Heart left ventricle (tissue), 16 donors: ENCODE measurements around the gene SPSB1. TPM values are rescaled to one million over a fixed set of nuclear protein-coding genes. Genes with fewer than 3 reads are reported as not detected.

Source experiments
- ATAC-seq, 4 donors: fragments of 200-7000 bp; cut with Tn5 transposase; one replicate each; pipeline ENCODE4 v1.9.1; 2020 to 2022; ENCODE audit warnings: moderate library complexity in 4 of 4, mild to moderate bottlenecking in 3 of 4, moderate number of reproducible peaks in 1 of 4
- DNase-seq, 5 donors: peaks; one replicate each; pipeline ENCODE4 v3.0.0-alpha.2; 2020
- H3K27ac ChIP-seq, 12 donors: fragments of 200-600 bp; sonication (generic) in 4 of 12; one replicate each; pipeline versions ENCODE4 v1.5.0 to v1.8.0; 2016 to 2022; ENCODE audit warnings: mild to moderate bottlenecking in 2 of 12
- H3K27me3 ChIP-seq, 9 donors: fragments of 200-600 bp; sonication (generic) in 2 of 9; one replicate each; pipeline versions ENCODE4 v1.5.1 to v1.8.0; 2016 to 2022; ENCODE audit warnings: mild to moderate bottlenecking in 3 of 9
- H3K36me3 ChIP-seq, 9 donors: fragments of 200-600 bp; sonication (generic) in 2 of 9; one replicate each; pipeline versions ENCODE4 v1.5.0 to v1.8.0; 2018 to 2022; ENCODE audit warnings: mild to moderate bottlenecking in 2 of 9
- H3K4me1 ChIP-seq, 12 donors: fragments of 200-600 bp; sonication (generic) in 4 of 12; one replicate each; pipeline versions ENCODE4 v1.5.0 to v1.8.0; 2016 to 2022; ENCODE audit warnings: mild to moderate bottlenecking in 3 of 12
- H3K4me3 ChIP-seq, 12 donors: fragments of 200-600 bp; sonication (generic) in 4 of 12; one replicate each; pipeline versions ENCODE4 v1.5.0 to v1.8.0; 2017 to 2022; ENCODE audit warnings: mild to moderate bottlenecking in 9 of 12, moderate library complexity in 4 of 12
- H3K9me3 ChIP-seq, 12 donors: fragments of 200-600 bp; sonication (generic) in 4 of 12; one replicate each; pipeline versions ENCODE4 v1.5.0 to v1.8.0; 2016 to 2022; ENCODE audit warnings: mild to moderate bottlenecking in 1 of 12
- POLR2A ChIP-seq, 2 donors: fragments of 450-650 bp; IDR thresholded peaks; one replicate each; pipeline ENCODE4 v1.6.1; 2017; ENCODE audit warnings: antibody characterized with exemption in 2 of 2, mild to moderate bottlenecking in 2 of 2, moderate library complexity in 2 of 2
- WGBS, 4 donors: extraction: QIAGEN DNeasy Blood & Tissue Kit in 2 of 4; methylation state at CpG; one replicate each; pipeline versions ENCODE4 v1.1.5 to v1.1.7; 2013 to 2018; 5-methylcytosine and 5-hydroxymethylcytosine counted together
- intact Hi-C, 10 donors: fragments of 100-400 bp; cut with DNase I; formaldehyde crosslinking; loops; one replicate each; pipeline versions ENCODE4 v1.11.1 to v1.14.2; 2022
- polyA plus RNA-seq, 2 donors: library from polyadenylated mRNA; stranded (reverse); fragments of 200-250 nt; gene quantifications; one replicate each; pipeline ENCODE4 v1.2.3, GENCODE V29; 2013
- total RNA-seq, 9 donors: library from RNA; depleted of rRNA in 2 of 9; stranded (reverse); fragments of >200 nt in 2 of 9; fragmentation: NEBNext Ultra II Directional in 3 of 9; extraction: Animal tissue kit (Norgen Biotek cat#: 25700) in 3 of 9; gene quantifications; one replicate each; pipeline versions ENCODE4 v1.1.0 to v1.2.4, GENCODE V29; 2016 to 2023
- TF ChIP-seq, protein P1 (sequence below), 12 donors: fragments of 200-600 bp; sonication (generic) in 4 of 12; IDR thresholded peaks; one replicate each; pipeline versions ENCODE4 v1.5.0 to v1.8.0; 2018 to 2022; ENCODE audit warnings: antibody characterized with exemption in 12 of 12, mild to moderate bottlenecking in 5 of 12
- donor health status: ischemic (EF 13 %, LVEDD 7.1; RV severe dilation, severe dysfunction).
- donor health status: healthy with polysubstance abuse.
- donor health status: DM: no; HTN: yes; CAD: no.
- donor health status: DM: no; HTN: no; CAD: no.
- donor health status: ischemic (EF 25% LVEDD 6.9; RV normal size, moderate dysfunction).
- donor health status: ischemic (EF 25% LVEDD 5.7; RV mildly dilated, moderate dysfunction).
- donor health status: healthy.
- donor health status: DM: yes; HTN: yes; CAD: no.
- donor health status: ischemic (EF 35%, LVEDD 5.7; RV mildly dilated, moderate dysfunction).
- donor health status: nonischemic (EF 11% LVEDD 7.7; RV severe dilation, severe dysfunction).
- donor health status: DM: yes; HTN: yes; CAD: no.
- donor health status: PGD.
- donor health status: ischemic (EF 29% LVEDD 5.4; RV normal size, mild dysfunction).
- donor health status: nonischemic (EF 23%, LVEDD 6.1; RV moderate dilation, normal function).

Gene SPSB1
- total and polyA plus RNA-seq, 11 donors = 7.0 to 27.2 (median 9.2) TPM

DNA sequence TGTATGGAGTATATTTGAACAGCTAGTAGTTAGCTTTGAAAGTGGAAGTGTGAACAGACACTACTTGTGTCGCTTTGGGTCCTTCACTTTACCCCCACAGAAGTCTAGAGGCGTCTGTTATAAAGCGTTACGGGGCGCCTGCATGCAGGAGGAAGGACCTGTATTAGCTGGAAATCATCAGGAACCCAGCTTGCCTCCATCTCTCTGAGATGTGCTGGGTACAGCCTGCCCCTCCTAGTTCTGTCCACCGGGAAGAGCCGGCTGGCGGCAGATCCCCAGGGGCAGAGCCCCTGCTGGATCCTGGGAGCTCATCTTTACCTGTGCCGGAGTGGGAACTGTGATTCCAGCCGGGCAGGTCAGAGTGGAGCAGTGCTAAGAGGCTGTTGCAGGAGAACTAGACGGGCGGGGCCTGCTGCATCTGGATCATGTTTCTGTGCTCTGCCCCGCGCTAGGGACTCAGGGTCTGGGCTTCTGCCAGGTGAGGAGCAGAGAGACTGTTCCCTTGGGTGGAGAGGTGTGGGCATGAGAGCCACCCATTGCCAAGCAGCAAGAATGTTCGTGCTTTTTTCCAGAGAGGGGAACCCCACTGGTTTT, 22.3 kb upstream of the SPSB1 start:
- Histone ChIP-seq H3K36me3 (peaks cover 0 to 16% (median 11%) of the 10 kb centered on the region in 9 donors), H3K9me3 (no peaks in the 10 kb centered on the region), H3K4me1 (peaks cover 0 to 36% (median 6%) of the 10 kb centered on the region in 12 donors), H3K27ac (no peak overlapping the region), H3K27me3 (no peaks in the 10 kb centered on the region), H3K4me3 (no peak overlapping the region)
- WGBS, 4 donors = 44 to 58% (median 52%) methylated on average over 12 to 15 of the region's 15 CpGs
- TF ChIP-seq, protein P1, sequence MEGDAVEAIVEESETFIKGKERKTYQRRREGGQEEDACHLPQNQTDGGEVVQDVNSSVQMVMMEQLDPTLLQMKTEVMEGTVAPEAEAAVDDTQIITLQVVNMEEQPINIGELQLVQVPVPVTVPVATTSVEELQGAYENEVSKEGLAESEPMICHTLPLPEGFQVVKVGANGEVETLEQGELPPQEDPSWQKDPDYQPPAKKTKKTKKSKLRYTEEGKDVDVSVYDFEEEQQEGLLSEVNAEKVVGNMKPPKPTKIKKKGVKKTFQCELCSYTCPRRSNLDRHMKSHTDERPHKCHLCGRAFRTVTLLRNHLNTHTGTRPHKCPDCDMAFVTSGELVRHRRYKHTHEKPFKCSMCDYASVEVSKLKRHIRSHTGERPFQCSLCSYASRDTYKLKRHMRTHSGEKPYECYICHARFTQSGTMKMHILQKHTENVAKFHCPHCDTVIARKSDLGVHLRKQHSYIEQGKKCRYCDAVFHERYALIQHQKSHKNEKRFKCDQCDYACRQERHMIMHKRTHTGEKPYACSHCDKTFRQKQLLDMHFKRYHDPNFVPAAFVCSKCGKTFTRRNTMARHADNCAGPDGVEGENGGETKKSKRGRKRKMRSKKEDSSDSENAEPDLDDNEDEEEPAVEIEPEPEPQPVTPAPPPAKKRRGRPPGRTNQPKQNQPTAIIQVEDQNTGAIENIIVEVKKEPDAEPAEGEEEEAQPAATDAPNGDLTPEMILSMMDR (IDR thresholded peaks at IDR 0.05) = no peak
- TF ChIP-seq POLR2A (IDR thresholded peaks at IDR 0.05) = no peak
- intact Hi-C loops = no loop called here
- DNase-seq = peak in 2 of 5 donors; percentile 65 to 74
- peak; percentile 39 to 54 (median 49) for ATAC-seq

DNA sequence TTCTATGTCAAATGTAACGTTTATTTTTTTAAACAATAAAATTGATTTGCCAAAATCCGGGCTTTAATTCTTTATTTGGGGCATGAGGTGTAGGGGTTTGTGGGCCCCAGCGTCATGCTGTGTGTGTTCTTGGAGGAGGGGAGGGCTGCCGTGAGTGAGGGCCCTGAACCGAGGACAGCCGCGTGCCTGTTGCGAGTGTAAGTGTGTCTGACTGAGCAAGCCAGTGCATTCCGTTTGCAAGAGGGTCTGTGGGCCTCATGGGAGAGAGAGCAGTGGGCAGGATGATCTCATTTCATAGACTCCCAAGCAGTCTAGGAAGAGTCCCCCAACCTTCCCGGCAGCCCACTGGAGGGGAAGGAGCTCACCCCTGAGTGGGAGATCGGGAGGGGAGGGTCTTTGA, 21.4 kb upstream of the SPSB1 start:
- H3K36me3 ChIP-seq = peaks cover 0 to 7% (median 2%) of the 10 kb centered on the region in 9 donors
- no peaks in the 10 kb centered on the region for H3K27me3 ChIP-seq
- peaks cover 0 to 36% (median 6%) of the 10 kb centered on the region in 12 donors for H3K4me1 ChIP-seq
- no peak for TF ChIP-seq POLR2A (IDR thresholded peaks at IDR 0.05)
- TF ChIP-seq, protein P1 (IDR thresholded peaks at IDR 0.05) = no peak
- intact Hi-C loops = no loop called here
- ATAC-seq = no peak
- H3K27ac ChIP-seq = no peak overlapping the region
- no peak overlapping the region for H3K4me3 ChIP-seq
- 72 to 80% (median 76%) methylated on average over 11 of the region's 11 CpGs for WGBS, 4 donors
- no peak for DNase-seq
- H3K9me3 ChIP-seq = no peaks in the 10 kb centered on the region

DNA sequence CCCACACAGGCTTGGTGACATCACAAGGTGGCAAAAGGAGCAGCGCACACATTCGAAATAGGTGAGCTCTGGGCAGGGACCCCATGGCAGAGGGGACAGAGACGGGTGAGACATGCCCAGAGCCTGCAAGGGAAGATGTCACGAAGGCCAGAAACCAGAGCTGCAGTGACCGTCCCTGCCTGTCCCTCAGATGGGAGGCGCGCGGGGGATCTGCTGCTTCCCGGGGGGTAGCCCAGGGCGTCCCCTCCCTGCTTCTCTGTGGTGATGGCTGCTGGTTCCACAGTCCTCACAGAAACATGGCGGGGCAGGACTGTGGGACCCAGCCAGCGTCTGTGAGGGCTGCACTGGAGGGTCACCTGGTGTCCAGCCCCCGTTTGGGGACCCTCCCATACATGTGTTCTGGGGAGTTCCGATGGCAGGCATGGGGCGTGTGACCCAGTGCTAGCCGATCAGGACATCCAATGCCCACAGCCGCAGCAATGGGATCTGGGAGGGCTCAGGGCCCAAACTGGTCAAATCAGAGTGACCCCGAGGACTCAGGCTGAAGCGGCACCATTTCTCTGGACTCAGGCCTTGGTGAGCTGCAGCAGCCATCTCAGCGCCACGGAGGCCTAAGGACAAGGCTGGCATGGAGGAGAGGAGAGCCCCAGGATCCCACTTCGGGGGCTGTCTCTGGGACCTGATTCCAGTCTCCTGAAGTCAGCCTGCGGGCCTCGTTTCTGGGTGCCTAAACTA, 20.7 kb upstream of the SPSB1 start:
- TF ChIP-seq, protein P1 (IDR thresholded peaks at IDR 0.05) = no peak
- TF ChIP-seq POLR2A (IDR thresholded peaks at IDR 0.05) = no peak
- Histone ChIP-seq H3K27ac (no peak overlapping the region), H3K9me3 (no peaks in the 10 kb centered on the region), H3K36me3 (peaks cover 0 to 5% (median 0%) of the 10 kb centered on the region in 9 donors), H3K27me3 (no peaks in the 10 kb centered on the region), H3K4me1 (peaks cover 0 to 30% (median 5%) of the 10 kb centered on the region in 12 donors), H3K4me3 (no peak overlapping the region)
- DNase-seq = no peak
- intact Hi-C loops = no loop called here
- WGBS, 4 donors = 88 to 95% (median 93%) methylated on average over 17 to 24 of the region's 24 CpGs
- no peak for ATAC-seq

DNA sequence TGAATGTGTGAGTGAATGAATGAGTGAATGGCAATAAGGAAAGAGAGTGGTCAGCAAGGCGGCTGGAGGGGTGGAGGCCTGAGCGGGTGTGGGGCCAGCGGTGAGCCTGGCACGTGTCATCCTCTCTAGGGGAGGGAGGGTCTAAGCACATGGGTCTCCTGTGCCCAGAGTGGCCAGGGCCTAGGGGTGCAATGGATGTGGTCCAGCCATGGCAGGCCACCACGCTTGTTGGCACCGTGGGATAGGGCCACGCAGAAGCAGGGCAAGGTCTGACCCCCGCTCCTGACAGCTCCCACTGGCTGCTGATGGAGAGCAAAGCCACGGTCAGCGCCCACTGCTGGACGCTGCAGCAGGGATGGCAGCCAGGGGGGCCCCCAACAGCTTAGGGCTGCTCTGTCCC, 19.5 kb upstream of the SPSB1 start:
- Histone ChIP-seq H3K36me3 (peaks cover 0 to 5% (median 0%) of the 10 kb centered on the region in 9 donors), H3K4me3 (no peak overlapping the region), H3K27me3 (no peaks in the 10 kb centered on the region), H3K9me3 (no peaks in the 10 kb centered on the region), H3K4me1 (peaks cover 0 to 27% (median 4%) of the 10 kb centered on the region in 12 donors), H3K27ac (no peak overlapping the region)
- TF ChIP-seq POLR2A (IDR thresholded peaks at IDR 0.05) = no peak
- TF ChIP-seq, protein P1 (IDR thresholded peaks at IDR 0.05) = no peak
- intact Hi-C loops = no loop called here
- ATAC-seq = peak in 1 of 4 donors; percentile 3
- DNase-seq = no peak
- 77 to 83% (median 80%) methylated on average over 10 to 11 of the region's 11 CpGs for WGBS, 4 donors
